GM18526 (cell line): ENCODE data around the gene ZNF597.

Source experiments
- POLR2A ChIP-seq: IDR thresholded peaks from 3 replicates; pipeline ENCODE4 v1.6.1; 2011; ENCODE audit not compliant: insufficient read length; ENCODE audit errors: extremely low read depth

Gene ZNF597

DNA sequence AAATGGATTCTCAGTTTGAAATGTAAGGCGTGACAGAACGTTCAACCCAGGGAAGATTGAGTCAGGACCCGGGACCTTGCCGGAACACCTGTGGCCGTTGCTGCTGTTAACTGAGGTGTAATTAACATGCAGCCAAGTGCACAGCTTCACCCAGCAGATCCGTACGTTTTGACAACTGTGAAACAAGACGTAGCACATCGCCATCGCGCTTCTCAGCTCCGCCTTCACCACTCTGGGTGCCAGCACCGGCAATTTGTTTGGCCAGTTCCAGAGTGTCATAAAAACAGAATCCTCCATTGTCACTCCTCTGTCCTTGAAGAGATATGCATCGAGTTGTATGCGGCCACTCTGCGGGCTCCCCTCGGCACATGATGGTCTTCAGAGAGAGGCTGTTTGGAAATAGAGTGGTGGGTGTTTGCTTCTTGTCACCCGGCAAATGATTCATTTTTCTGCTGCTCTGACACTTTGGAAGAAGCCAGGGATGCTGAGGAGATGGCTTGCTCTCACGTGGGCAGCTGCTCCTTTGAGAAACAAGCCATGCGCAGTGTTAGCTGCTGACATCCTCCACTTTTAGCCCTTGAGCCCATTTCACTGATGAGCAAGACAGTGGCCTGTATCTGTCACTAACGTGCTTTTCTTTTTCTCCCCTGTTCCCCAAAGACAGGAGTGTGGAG lies 22.7 kb upstream of the ZNF597 start:
- no peak for TF ChIP-seq POLR2A

- TF ChIP-seq POLR2A: no peak
Measured at GRCh38 chr16:3465301-3465700, 22.0 kb upstream of the ZNF597 start.

GRCh38 chr16:3461151-3461550 lies 17.8 kb upstream of the ZNF597 start:
- TF ChIP-seq POLR2A: no peak

GRCh38 chr16:3460585-3460984 lies 17.3 kb upstream of the ZNF597 start:
- TF ChIP-seq POLR2A: no peak

- no peak for TF ChIP-seq POLR2A
Measured at GRCh38 chr16:3460121-3460520, 16.8 kb upstream of the ZNF597 start.

- TF ChIP-seq POLR2A: no peak
Measured at GRCh38 chr16:3459401-3460090, 16.2 kb upstream of the ZNF597 start.

DNA sequence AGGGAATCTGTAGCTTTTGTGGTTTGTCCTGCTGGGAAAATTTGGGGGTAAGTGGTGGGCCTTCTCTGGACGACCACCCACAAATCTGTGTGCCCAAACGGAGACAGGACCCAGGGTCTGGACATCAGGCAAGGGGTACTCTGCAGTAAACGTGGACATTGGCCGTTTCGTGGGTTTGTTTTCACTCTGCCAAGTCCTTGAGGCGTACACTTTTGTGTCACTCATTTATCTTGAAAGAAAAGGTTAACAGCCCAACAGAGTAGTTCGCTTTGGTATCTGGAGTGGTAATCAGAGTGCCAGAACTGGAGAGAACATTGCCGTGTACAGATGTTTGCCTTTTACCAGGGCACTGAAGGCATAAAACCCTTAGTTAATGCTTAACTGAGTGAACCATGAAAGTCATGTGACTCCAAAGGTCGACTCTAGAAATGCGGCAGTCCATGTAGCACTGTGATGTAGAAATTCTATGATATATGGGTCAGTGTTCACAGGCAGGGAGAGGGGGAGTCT lies 15.6 kb upstream of the ZNF597 start:
- TF ChIP-seq POLR2A: peak; percentile 19

GRCh38 chr16:3458278-3458851 lies 15.1 kb upstream of the ZNF597 start:
- no peak for TF ChIP-seq POLR2A

- TF ChIP-seq POLR2A: peak; percentile 67
Measured at GRCh38 chr16:3457434-3458252, 14.3 kb upstream of the ZNF597 start.

- no peak for TF ChIP-seq POLR2A
Measured at GRCh38 chr16:3454631-3455147, 11.4 kb upstream of the ZNF597 start.

GRCh38 chr16:3454093-3454492 lies 10.8 kb upstream of the ZNF597 start:
- TF ChIP-seq POLR2A: no peak

DNA sequence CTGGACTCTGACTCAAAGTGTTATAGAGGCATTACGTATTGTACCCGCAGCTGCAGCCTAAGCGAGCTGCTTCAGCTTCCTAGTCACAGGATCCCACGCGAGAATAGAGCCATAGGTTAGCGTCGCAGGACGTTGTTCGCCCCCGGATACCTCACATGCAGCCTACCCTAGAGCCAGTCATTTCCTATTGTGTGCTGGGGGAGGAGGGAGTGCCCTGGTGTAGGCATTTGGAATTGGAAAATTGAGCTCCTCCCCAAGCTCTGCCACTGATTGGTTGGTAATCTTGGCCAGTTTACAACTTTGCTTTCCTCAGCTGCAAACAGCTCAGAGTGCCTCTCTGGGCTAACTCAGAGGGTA lies 706 bp upstream of the ZNF597 start:
- TF ChIP-seq POLR2A: no peak

DNA sequence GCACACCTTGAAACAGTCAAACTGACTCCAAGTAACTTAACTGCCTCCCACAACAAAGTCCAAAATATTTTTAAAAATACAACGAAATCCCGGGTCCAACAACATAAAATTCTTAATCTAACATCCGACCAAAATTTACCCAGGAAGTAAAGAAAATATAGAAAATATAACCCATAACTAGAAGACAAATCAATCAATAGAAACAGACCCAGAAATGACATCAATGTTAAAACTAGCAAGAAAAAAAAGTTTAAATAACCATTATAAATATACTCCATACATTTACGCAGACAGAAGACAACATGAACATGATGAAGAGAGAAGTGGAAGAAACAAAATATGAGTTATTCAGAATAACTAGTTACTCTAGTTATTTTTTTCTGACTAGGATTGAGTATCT lies 3.7 kb downstream of the ZNF597 start:
- no peak for TF ChIP-seq POLR2A

GRCh38 chr16:3434373-3434772 lies 8.9 kb downstream of the ZNF597 start:
- no peak for TF ChIP-seq POLR2A

- no peak for TF ChIP-seq POLR2A
Measured at GRCh38 chr16:3431779-3432219, 11.5 kb downstream of the ZNF597 start.
